GM12878 (cell line): ENCODE data around the gene OXCT1. TPM values are rescaled to one million over a fixed set of nuclear protein-coding genes. Genes with fewer than 3 reads are reported as not detected.
"Not testable (repeated sequence)": the region's sequence is repeated elsewhere in the genome, so short reads cannot be mapped to it uniquely, and the experiment has no call there.

Source experiments
- ATAC-seq: fragments of 200-7000 bp; cut with Tn5 transposase; 3 replicates; pipeline ENCODE4 v1.9.1; 2020; ENCODE audit warnings: mild to moderate bottlenecking, moderate library complexity
- BruUV-seq: library from RNA; stranded (reverse); fragments of 400-500 nt; replicated peaks from 2 replicates; lab custom pipeline; 2021; lab: Mats Ljungman, UMichigan
- CTCF ChIA-PET: fragments of 300-600 bp; sonication (Branson Sonifier 250); formaldehyde crosslinking; extraction: SDS; loops from one replicate; lab custom pipeline; 2021; ENCODE audit warnings: inconsistent platforms; lab: Yijun Ruan, JAX
- POLR2A ChIA-PET: fragments of 350-600 bp; formaldehyde crosslinking; extraction: SDS; loops from one replicate; lab custom pipeline; 2021; ENCODE audit warnings: inconsistent platforms; lab: Charles Lee
- RAD21 ChIA-PET: fragments of 300-600 bp; sonication (Branson Sonifier 250); formaldehyde crosslinking; loops from one replicate; lab custom pipeline; 2023; ENCODE audit warnings: antibody characterized with exemption; ENCODE audit not compliant: unreplicated experiment; lab: Charles Lee
- SMC1A ChIA-PET: fragments of 300-600 bp; sonication (Branson Sonifier 250); formaldehyde crosslinking; loops from one replicate; lab custom pipeline; 2023; ENCODE audit not compliant: unreplicated experiment, uncharacterized antibody; lab: Charles Lee
- DNase-seq: peaks from one replicate; pipeline ENCODE4 v3.0.0-alpha.2; 2011; ENCODE audit warnings: low read depth, low spot score
- FAIRE-seq: peaks from 3 replicates; lab custom pipeline; 2011; peaks lifted over from hg19 to GRCh38; lab: Jason Lieb, UNC
- H2AFZ ChIP-seq: 2 replicates; pipeline ENCODE4 v1.6.0; 2011; ENCODE audit warnings: low read depth, low read length, control low read depth; ENCODE audit not compliant: control insufficient read depth
- H3K27ac ChIP-seq: 2 replicates; pipeline ENCODE4 v1.5.1; 2011; ENCODE audit warnings: control low read depth; ENCODE audit not compliant: control insufficient read depth, insufficient read depth
- H3K27me3 ChIP-seq, 2 experiments: replicated peaks in 1 of 2; 2 replicates each; pipeline versions ENCODE4 v1.6.0 to v1.6.1; 2011; ENCODE audit warnings: low read length in 1 of 2; ENCODE audit not compliant: control insufficient read depth in 2 of 2, insufficient read depth in 2 of 2
- H3K36me3 ChIP-seq, 2 experiments: 2 replicates each; pipeline ENCODE4 v1.5.1; 2011; ENCODE audit warnings: low read length in 1 of 2; ENCODE audit not compliant: control insufficient read depth in 2 of 2, insufficient read depth in 2 of 2
- H3K4me1 ChIP-seq: 2 replicates; pipeline ENCODE4 v1.6.1; 2011; ENCODE audit warnings: mild to moderate bottlenecking, low read length, moderate library complexity, mixed read lengths; ENCODE audit not compliant: control insufficient read depth, insufficient read depth
- H3K4me2 ChIP-seq: 2 replicates; pipeline ENCODE4 v1.6.0; 2011; ENCODE audit warnings: control low read depth; ENCODE audit not compliant: control insufficient read depth, insufficient read depth
- H3K4me3 ChIP-seq: fragments of 200-600 bp; sonication (generic); 2 replicates; pipeline ENCODE4 v1.5.1; 2016
- H3K79me2 ChIP-seq: 2 replicates; pipeline ENCODE4 v1.6.0; 2011; ENCODE audit warnings: low read length; ENCODE audit not compliant: control insufficient read depth, insufficient read depth
- H3K9ac ChIP-seq: 2 replicates; pipeline ENCODE4 v1.8.0; 2011; ENCODE audit warnings: low read length, control low read depth, mixed read lengths; ENCODE audit not compliant: control insufficient read depth, insufficient read depth
- H3K9me3 ChIP-seq: replicated peaks from 3 replicates; pipeline ENCODE4 v1.5.1; 2011; ENCODE audit warnings: mild to moderate bottlenecking, low read length; ENCODE audit not compliant: control insufficient read depth, insufficient read depth
- H4K20me1 ChIP-seq: 2 replicates; pipeline ENCODE4 v1.6.0; 2011; ENCODE audit not compliant: control insufficient read depth, insufficient read depth
- ASH2L ChIP-seq: fragments of 300-600, 200-600 bp; sonication (generic); IDR thresholded peaks from 2 replicates; pipeline ENCODE4 v1.6.1; 2017; ENCODE audit warnings: low read depth, mild to moderate bottlenecking, borderline replicate concordance
- CBFB ChIP-seq: IDR thresholded peaks from 2 replicates; pipeline ENCODE4 v1.6.1; 2016; ENCODE audit warnings: antibody characterized with exemption, low read depth
- CUX1 ChIP-seq: IDR thresholded peaks from 2 replicates; pipeline ENCODE4 v1.6.1; 2012; ENCODE audit warnings: improper control_type of control experiment, low read depth, low read length; ENCODE audit not compliant: insufficient replicate concordance
- DPF2 ChIP-seq: fragments of 450-650 bp; IDR thresholded peaks from 2 replicates; pipeline ENCODE4 v1.6.1; 2017; ENCODE audit warnings: mild to moderate bottlenecking
- HCFC1 ChIP-seq: fragments of 150-350 bp; IDR thresholded peaks from 2 replicates; pipeline ENCODE4 v1.6.1; 2014; ENCODE audit warnings: low read length
- MEF2A ChIP-seq: IDR thresholded peaks from 2 replicates; pipeline ENCODE4 v1.6.1; 2011; ENCODE audit warnings: low read depth, mild to moderate bottlenecking, low read length, moderate library complexity; ENCODE audit not compliant: insufficient read depth
- POU2F2 ChIP-seq: IDR thresholded peaks from 3 replicates; pipeline ENCODE4 v1.6.1; 2011; ENCODE audit warnings: low read depth, mild to moderate bottlenecking, low read length, borderline replicate concordance
- RB1 ChIP-seq: fragments of 450-650 bp; formaldehyde crosslinking; IDR thresholded peaks from 2 replicates; pipeline ENCODE4 v1.6.1; 2017; ENCODE audit warnings: mild to moderate bottlenecking, borderline replicate concordance
- TARDBP ChIP-seq: IDR thresholded peaks from 2 replicates; pipeline ENCODE4 v1.6.1; 2016; ENCODE audit warnings: borderline replicate concordance
- TBL1XR1 ChIP-seq: IDR thresholded peaks from 2 replicates; pipeline ENCODE4 v1.6.1; 2012; ENCODE audit warnings: low read depth, low read length, improper control_type of control experiment
- YBX1 ChIP-seq: fragments of 450-650 bp; IDR thresholded peaks from 2 replicates; pipeline ENCODE4 v1.6.1; 2016; ENCODE audit warnings: antibody characterized with exemption
- WGBS: methylation state at CpG from one replicate; pipeline ENCODE4 v1.1.6; 2016; ENCODE audit warnings: low lambda C conversion rate; ENCODE audit not compliant: insufficient replicate concordance, insufficient coverage; ENCODE audit errors: missing lambda C conversion rate; 5-methylcytosine and 5-hydroxymethylcytosine counted together
- in situ Hi-C: fragments of 300-500 bp; cut with MboI; formaldehyde crosslinking; loops from 9 replicates; pipeline ENCODE4 v1.14.3; 2018; ENCODE audit warnings: mixed read lengths
- intact Hi-C: fragments of 100-400 bp; cut with micrococcal nuclease; formaldehyde crosslinking; loops from one replicate; pipeline ENCODE4 v1.14.2; 2022; ENCODE audit not compliant: unreplicated experiment
- polyA plus RNA-seq, 11 experiments: library from polyadenylated mRNA; depleted of rRNA in 4 of 11; unstranded in 6 of 11; stranded (reverse) in 5 of 11; fragments of >200 nt; fragmentation: Nextera tagmentation in 4 of 11; fragmentation: Illumina TruSeq in 1 of 11; extraction: Ambion mirVana in 4 of 11; extraction: Trizol in 1 of 11; gene quantifications; 1 replicate in 1 of 11; 2 replicates in 10 of 11; pipeline versions ENCODE4 v1.2.1 to v1.2.3, GENCODE V29; 2011 to 2016; ENCODE audit warnings: inconsistent platforms in 2 of 11, missing spikeins in 2 of 11, low read depth in 1 of 11
- total RNA-seq, 4 experiments: library from RNA; depleted of rRNA in 3 of 4; stranded (reverse); fragments of >200 nt in 3 of 4; fragmentation: Illumina TruSeq in 1 of 4; extraction: Trizol in 1 of 4; gene quantifications; 2 replicates each; pipeline versions ENCODE4 v1.2.1 to v1.2.3, GENCODE V29; 2013 to 2021

Gene OXCT1
- total and polyA plus RNA-seq, 10 of the 15 experiments (the other 5 are each of a cell fraction or from before 2014, with no cell fraction given): 46.9 to 103 (median 70.5) TPM

- TF ChIP-seq CUX1 (no peak), ASH2L (no peak), RB1 (no peak), POU2F2 (no peak), TARDBP (no peak)
Measured at GRCh38 chr5:41721516-41721915, 148.7 kb downstream of the OXCT1 start (continued).

GRCh38 chr5:41716382-41716781 lies 153.8 kb downstream of the OXCT1 start:
- no peak overlapping the region for H3K4me2 ChIP-seq
- no peaks in the 10 kb centered on the region for H4K20me1 ChIP-seq
- POLR2A ChIA-PET: no interaction called here
- no peaks in the 10 kb centered on the region for H3K4me1 ChIP-seq
- SMC1A ChIA-PET: no interaction called here
- ATAC-seq (no peak), DNase-seq (no peak), FAIRE-seq (no peak)
- no peak overlapping the region for H3K9ac ChIP-seq
- BruUV-seq: no TSS peak
- no peaks in the 10 kb centered on the region for H3K27me3 ChIP-seq
- H2AFZ ChIP-seq: no peak overlapping the region
- CTCF ChIA-PET: interaction anchor here (4.8 kb wide), 1 partner anchor 127 kb away, joined by 26 read pairs; no protein-coding TSS in a partner anchor
- in situ Hi-C loops (no loop called here), intact Hi-C loops (no loop called here)
- no peak overlapping the region for H3K27ac ChIP-seq
- H3K9me3 ChIP-seq: no peaks in the 10 kb centered on the region
- no peak overlapping the region for H3K4me3 ChIP-seq
- 93% methylated on average over 2 of the region's 2 CpGs for WGBS
- TF ChIP-seq TBL1XR1: no peak
- no peak for TF ChIP-seq HCFC1
- no peak for TF ChIP-seq DPF2
- no peak for TF ChIP-seq MEF2A
- no peak for TF ChIP-seq YBX1
- no peak for TF ChIP-seq CBFB
- H3K79me2 ChIP-seq: no peaks in the 10 kb centered on the region
- RAD21 ChIA-PET: no interaction called here
- no peaks in the 10 kb centered on the region for H3K36me3 ChIP-seq

GRCh38 chr5:41714446-41714845 lies 155.8 kb downstream of the OXCT1 start:
- H3K9ac ChIP-seq, H2AFZ ChIP-seq, H3K27ac ChIP-seq, in situ Hi-C loops, H3K36me3 ChIP-seq, intact Hi-C loops, POLR2A ChIA-PET, RAD21 ChIA-PET, H3K4me1 ChIP-seq, FAIRE-seq, BruUV-seq, H4K20me1 ChIP-seq, DNase-seq, ATAC-seq, H3K4me3 ChIP-seq, H3K79me2 ChIP-seq, H3K9me3 ChIP-seq, H3K27me3 ChIP-seq, H3K4me2 ChIP-seq: not testable (repeated sequence)
- ChIA-PET SMC1A (interaction anchor here (1.2 kb wide), 1 partner anchor 128 kb away, joined by 3 read pairs; no protein-coding TSS in a partner anchor), CTCF (interaction anchor here (0.9 to 1.5 kb wide), 2 partner anchors 19 to 129 kb away, joined by 3 read pairs; no protein-coding TSS in a partner anchor)
